Peyer's patch (tissue), 4 donors: ENCODE measurements around the gene BTN1A1. TPM values are rescaled to one million over a fixed set of nuclear protein-coding genes. Genes with fewer than 3 reads are reported as not detected.
"Not testable (repeated sequence)": the region's sequence is repeated elsewhere in the genome, so short reads cannot be mapped to it uniquely, and the experiment has no call there.

Source experiments
- DNase-seq, 3 donors: peaks; one replicate each; pipeline ENCODE4 v3.0.0-alpha.2; 2017 to 2019
- H3K27ac ChIP-seq, 4 donors: fragments of 200-600 bp; sonication (generic); one replicate each; pipeline ENCODE4 v1.5.1; 2016 to 2019
- H3K27me3 ChIP-seq, 2 donors: fragments of 200-600 bp; sonication (generic); one replicate each; pipeline ENCODE4 v1.5.1; 2019
- H3K36me3 ChIP-seq, 3 donors: fragments of 200-600 bp; sonication (generic); one replicate each; pipeline ENCODE4 v1.5.1; 2016 to 2019
- H3K4me1 ChIP-seq, 4 donors: fragments of 200-600 bp; sonication (generic); one replicate each; pipeline ENCODE4 v1.5.1; 2016 to 2019
- H3K4me3 ChIP-seq, 4 donors: fragments of 200-600 bp; sonication (generic); 1 replicate in 3 of 4; 2 replicates in 1 of 4; pipeline ENCODE4 v1.5.1; 2016 to 2019; ENCODE audit warnings: mild to moderate bottlenecking in 1 of 4
- H3K9me3 ChIP-seq, 4 donors: fragments of 200-600 bp; sonication (generic); one replicate each; pipeline ENCODE4 v1.5.1; 2016 to 2019; ENCODE audit warnings: mild to moderate bottlenecking in 1 of 4
- CTCF ChIP-seq, 6 experiments: fragments of 450-650 bp in 4 of 6; fragments of 200-600 bp in 2 of 6; sonication (generic) in 1 of 6; IDR thresholded peaks; one replicate each; pipeline ENCODE4 v1.5.1; 2017 to 2019; ENCODE audit warnings: antibody characterized with exemption in 6 of 6, mild to moderate bottlenecking in 3 of 6, moderate library complexity in 1 of 6
- POLR2A ChIP-seq, 2 donors: fragments of 450-650 bp; IDR thresholded peaks; one replicate each; pipeline ENCODE4 v1.5.1; 2017; ENCODE audit warnings: antibody characterized with exemption in 2 of 2, mild to moderate bottlenecking in 2 of 2, moderate library complexity in 2 of 2
- total RNA-seq, 4 donors: library from RNA; depleted of rRNA; stranded (reverse); fragments of >200 nt; gene quantifications; one replicate each; pipeline ENCODE4 v1.1.0, GENCODE V29; 2016

BTN1A1 gene
- total RNA-seq, 4 donors from 2014 or later = not detected

- DNase-seq = peak in 2 of 3 donors; percentile 35 to 49
- Histone ChIP-seq H3K36me3 (no peaks in the 10 kb centered on the region), H3K4me3 (peak overlapping the region in 3 of 4 donors; percentile 30 to 46 (median 42)), H3K27ac (no peak overlapping the region), H3K9me3 (no peaks in the 10 kb centered on the region), H3K4me1 (peaks cover 0 to 13% (median 6%) of the 10 kb centered on the region in 4 donors), H3K27me3 (no peaks in the 10 kb centered on the region)
- TF ChIP-seq CTCF (IDR thresholded peaks at IDR 0.05) = no peak
- TF ChIP-seq POLR2A (IDR thresholded peaks at IDR 0.05) = no peak
Observed at GRCh38 chr6:26502165-26502564, 2.1 kb downstream of the BTN1A1 start.

GRCh38 chr6:26502626-26503025 is 2.5 kb downstream of the BTN1A1 start:
- Histone ChIP-seq H3K27ac (no peak overlapping the region), H3K4me3 (no peak overlapping the region), H3K36me3 (no peaks in the 10 kb centered on the region), H3K27me3 (no peaks in the 10 kb centered on the region), H3K4me1 (peaks cover 0 to 13% (median 6%) of the 10 kb centered on the region in 4 donors), H3K9me3 (no peaks in the 10 kb centered on the region)
- TF ChIP-seq POLR2A (IDR thresholded peaks at IDR 0.05) (no peak), CTCF (IDR thresholded peaks at IDR 0.05) (no peak)
- DNase-seq = no peak

GRCh38 chr6:26507658-26508057 is 7.6 kb downstream of the BTN1A1 start:
- no peak for TF ChIP-seq CTCF (IDR thresholded peaks at IDR 0.05)
- TF ChIP-seq POLR2A (IDR thresholded peaks at IDR 0.05) = no peak
- DNase-seq = no peak
- Histone ChIP-seq H3K4me1 (no peaks in the 10 kb centered on the region), H3K27ac (no peak overlapping the region), H3K4me3 (no peak overlapping the region), H3K36me3 (no peaks in the 10 kb centered on the region), H3K27me3 (no peaks in the 10 kb centered on the region), H3K9me3 (no peaks in the 10 kb centered on the region)

DNA sequence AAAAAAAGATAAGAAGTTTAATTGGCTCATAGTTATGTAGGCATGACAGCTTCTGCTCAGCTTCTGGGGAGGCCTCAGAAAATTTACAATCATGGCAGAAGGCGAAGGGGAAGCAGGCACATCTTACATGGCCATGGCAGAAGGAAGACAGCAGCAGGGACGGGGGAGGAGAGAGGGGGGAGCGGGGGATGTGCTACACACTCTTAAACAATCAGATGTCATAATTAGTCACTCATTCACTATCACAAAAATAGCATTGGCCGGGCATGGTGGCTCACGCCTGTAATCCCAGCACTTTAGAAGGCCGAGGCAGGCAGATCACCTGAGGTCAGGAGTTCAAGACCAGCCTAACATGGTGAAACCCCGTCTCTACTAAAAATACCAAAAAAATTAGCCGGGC is 10.9 kb downstream of the BTN1A1 start:
- H3K9me3 ChIP-seq, DNase-seq, H3K4me1 ChIP-seq, H3K27me3 ChIP-seq, H3K27ac ChIP-seq, H3K36me3 ChIP-seq, H3K4me3 ChIP-seq: not testable (repeated sequence)

- Histone ChIP-seq H3K36me3 (no peaks in the 10 kb centered on the region), H3K27me3 (no peaks in the 10 kb centered on the region), H3K4me1 (no peaks in the 10 kb centered on the region), H3K4me3 (no peak overlapping the region), H3K27ac (no peak overlapping the region), H3K9me3 (no peaks in the 10 kb centered on the region)
- TF ChIP-seq POLR2A (IDR thresholded peaks at IDR 0.05) = no peak
- TF ChIP-seq CTCF (IDR thresholded peaks at IDR 0.05) = no peak
- no peak for DNase-seq
Observed at GRCh38 chr6:26514984-26515383, 14.9 kb downstream of the BTN1A1 start.

DNA sequence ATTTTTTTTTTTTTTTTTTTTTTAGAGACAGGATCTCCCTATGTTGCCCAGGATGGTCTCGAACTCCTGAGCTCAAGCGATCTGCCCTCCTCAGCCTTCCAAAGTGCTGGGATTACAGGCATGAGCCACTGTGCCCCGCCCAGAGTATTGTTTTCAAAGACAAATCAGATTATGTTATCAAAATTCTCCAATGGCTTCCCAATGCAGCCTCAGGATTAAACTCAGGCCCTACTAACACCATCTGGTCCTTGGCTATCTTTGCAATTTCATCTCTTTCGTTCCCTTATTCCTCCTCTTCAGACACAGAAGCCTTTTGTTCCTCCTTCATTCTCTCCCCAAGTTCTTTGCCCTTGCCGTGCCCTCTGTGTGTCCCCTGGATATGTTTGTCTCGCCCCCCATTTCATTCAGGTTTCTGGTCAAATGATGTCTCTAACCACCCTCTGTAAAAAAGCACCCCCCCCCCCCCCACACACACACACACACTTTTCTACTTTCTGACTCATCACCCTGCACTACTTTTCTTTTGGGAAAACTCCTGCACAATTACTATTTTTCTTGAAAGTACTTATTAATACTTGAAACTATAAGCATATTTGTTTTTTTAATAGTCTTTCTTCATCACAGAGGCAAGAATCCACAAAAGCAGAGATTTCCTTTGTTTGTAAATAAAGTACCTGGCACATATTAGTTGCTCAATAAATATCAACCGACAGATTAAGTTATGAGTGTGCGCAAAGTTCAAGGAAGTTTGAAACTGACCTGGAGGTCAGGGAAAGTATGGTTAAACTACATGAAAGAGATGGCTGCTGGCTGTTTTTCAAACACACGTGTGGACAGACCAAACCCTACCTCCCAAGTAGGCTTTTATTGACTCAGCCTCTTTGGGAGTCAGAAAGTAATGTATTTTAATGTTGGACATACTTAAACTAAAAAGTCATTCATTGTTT is 16.7 kb downstream of the BTN1A1 start:
- no peak overlapping the region for H3K4me3 ChIP-seq
- H3K4me1 ChIP-seq = peaks cover 0 to 4% (median 0%) of the 10 kb centered on the region in 4 donors
- H3K27ac ChIP-seq = no peak overlapping the region
- no peaks in the 10 kb centered on the region for H3K36me3 ChIP-seq
- H3K27me3 ChIP-seq = no peaks in the 10 kb centered on the region
- TF ChIP-seq CTCF (IDR thresholded peaks at IDR 0.05) (no peak), POLR2A (IDR thresholded peaks at IDR 0.05) (no peak)
- no peak for DNase-seq
- H3K9me3 ChIP-seq = no peaks in the 10 kb centered on the region
